Activated CD8-positive, alpha-beta memory T cell treated with anti-CD3 and anti-CD28 coated beads for 36 hours (primary cell): ENCODE measurements around the gene THBS2. TPM values are rescaled to one million over a fixed set of nuclear protein-coding genes. Genes with fewer than 3 reads are reported as not detected.
"Not testable (repeated sequence)": the region's sequence is repeated elsewhere in the genome, so short reads cannot be mapped to it uniquely, and the experiment has no call there.

Source experiments
- CTCF ChIA-PET: fragments of 350-600 bp; sonication (Branson Sonifier 250); formaldehyde crosslinking; loops from one replicate; lab custom pipeline; 2021; ENCODE audit warnings: antibody characterized with exemption; lab: Charles Lee
- POLR2A ChIA-PET: fragments of 350-600 bp; sonication (Branson Sonifier 250); formaldehyde crosslinking; loops from one replicate; lab custom pipeline; 2021; ENCODE audit warnings: antibody characterized with exemption; lab: Charles Lee
- total RNA-seq, 2 experiments: library from RNA; stranded (reverse); gene quantifications; one replicate each; pipeline ENCODE4 v1.2.3, GENCODE V29; 2021

THBS2 gene
- total RNA-seq, result not detected

GRCh38 chr6:169253337-169254238 is at the start of gene THBS2:
Gene THBS2 (minus strand): TSS chr6:169253846. CDS start chr6:169250784, 3,062 bp downstream.
- POLR2A ChIA-PET, result no interaction called here
- CTCF ChIA-PET, result no interaction called here

GRCh38 chr6:169302716-169303115 is 49.1 kb upstream of the THBS2 start:
- CTCF ChIA-PET, result no interaction called here
- POLR2A ChIA-PET, result no interaction called here

GRCh38 chr6:169302255-169302654 is 48.6 kb upstream of the THBS2 start:
- CTCF ChIA-PET, result no interaction called here

GRCh38 chr6:169300916-169301315 is 47.3 kb upstream of the THBS2 start:
- CTCF ChIA-PET, result no interaction called here
- POLR2A ChIA-PET, result no interaction called here

More at GRCh38 chr6:169302255-169302654, 48.6 kb upstream of the THBS2 start:
- POLR2A ChIA-PET, result no interaction called here

DNA sequence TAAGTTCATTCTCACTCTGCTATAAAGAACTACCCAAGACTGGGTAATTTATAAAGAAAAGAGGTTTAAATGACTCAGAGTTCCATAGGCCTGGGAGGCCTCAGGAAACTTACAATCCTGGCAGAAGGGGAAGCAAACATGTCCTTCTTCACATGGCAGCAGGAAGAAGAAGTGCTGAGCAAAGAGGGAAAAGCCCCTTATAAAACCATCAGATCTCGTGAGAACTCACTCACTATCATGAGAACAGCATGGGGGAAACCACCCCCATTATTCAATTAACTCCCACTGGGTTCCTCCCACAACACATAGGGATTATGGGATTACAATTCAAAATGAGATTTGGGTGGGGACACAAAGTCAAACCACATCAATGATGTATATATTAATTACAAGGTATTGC is 45.0 kb upstream of the THBS2 start:
- CTCF ChIA-PET, POLR2A ChIA-PET: not testable (repeated sequence)

GRCh38 chr6:169296622-169297021 is 43.0 kb upstream of the THBS2 start:
- POLR2A ChIA-PET, result no interaction called here
- CTCF ChIA-PET, result no interaction called here

DNA sequence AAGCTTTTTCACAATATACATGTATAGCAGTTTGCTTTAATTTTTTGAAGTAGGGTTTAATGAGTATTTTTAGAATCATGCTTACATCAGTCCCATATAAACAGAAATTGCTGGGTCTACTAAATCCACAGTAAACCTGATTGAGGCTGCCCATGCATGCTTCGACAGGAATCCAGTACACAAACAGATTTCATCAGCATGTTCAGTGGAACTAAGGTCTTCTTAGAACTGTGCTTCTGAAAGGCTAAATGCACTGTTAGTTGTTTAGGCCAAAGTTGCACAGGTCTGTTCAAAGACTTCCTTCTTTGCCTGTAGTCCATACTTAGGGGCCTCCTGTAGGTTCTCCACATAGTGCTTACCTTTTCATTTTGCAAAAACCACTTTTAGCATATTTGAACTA is 42.5 kb upstream of the THBS2 start:
- CTCF ChIA-PET, result no interaction called here

GRCh38 chr6:169293196-169293595 is 39.5 kb upstream of the THBS2 start:
- ChIA-PET POLR2A (no interaction called here), CTCF (no interaction called here)

More for the DNA sequence above, 42.5 kb upstream of the THBS2 start:
- POLR2A ChIA-PET, result no interaction called here

GRCh38 chr6:169292338-169293124 is 38.9 kb upstream of the THBS2 start:
- CTCF ChIA-PET, result no interaction called here

DNA sequence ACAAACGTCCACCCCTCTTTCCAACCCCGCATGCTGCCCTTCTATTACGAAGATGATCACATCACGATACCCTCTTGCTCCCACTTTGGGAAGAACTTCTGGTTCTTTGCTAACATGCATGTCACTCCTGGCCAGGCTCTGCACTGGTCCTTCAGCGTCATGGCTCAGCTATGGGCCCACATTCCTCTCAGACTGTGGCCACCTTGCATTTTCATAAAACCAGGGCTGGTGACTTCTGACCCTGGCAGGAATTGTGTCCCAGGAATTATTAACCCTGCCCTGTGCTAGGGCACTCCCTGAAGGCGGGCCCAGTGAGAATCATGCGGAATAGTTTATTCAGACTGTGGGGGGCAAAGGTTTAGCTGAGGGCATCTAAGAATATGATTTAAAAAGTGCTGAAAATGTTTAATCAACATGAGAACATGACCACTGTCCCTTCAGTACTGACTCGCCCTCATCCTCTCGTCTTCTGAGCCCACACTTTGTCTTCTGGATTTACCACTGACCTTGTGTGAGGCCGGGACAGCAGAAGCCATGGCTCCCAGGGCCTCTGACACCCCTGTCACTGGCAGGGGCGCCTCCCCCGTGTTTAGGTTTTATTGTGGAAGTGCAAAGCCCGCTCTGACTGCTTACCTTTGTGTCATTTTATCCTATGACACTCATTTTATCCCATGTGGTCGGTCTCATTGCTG is 38.1 kb upstream of the THBS2 start:
- CTCF ChIA-PET, result no interaction called here

More at GRCh38 chr6:169292338-169293124, 38.9 kb upstream of the THBS2 start:
- POLR2A ChIA-PET, result no interaction called here

DNA sequence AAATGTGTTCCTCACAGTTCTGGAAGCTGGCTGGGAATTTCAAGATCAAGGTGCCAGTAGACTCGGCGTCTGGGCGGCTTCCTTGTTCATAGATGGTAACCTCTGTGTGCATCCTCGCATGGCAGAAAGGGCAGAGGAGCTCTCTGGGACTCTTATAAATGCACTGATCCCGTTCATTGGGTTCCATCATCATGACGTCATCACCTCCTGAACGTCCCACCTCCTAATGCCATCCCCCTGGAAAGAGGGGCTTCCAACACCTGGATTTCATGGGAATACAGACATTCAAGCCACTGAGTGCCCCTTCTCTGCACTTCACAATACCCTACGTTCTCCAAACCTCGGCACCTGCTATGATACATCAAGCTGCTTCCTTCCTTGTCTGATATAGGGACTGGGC is 37.5 kb upstream of the THBS2 start:
- ChIA-PET CTCF (no interaction called here), POLR2A (no interaction called here)

More for the DNA sequence above, 38.1 kb upstream of the THBS2 start:
- POLR2A ChIA-PET, result no interaction called here

- ChIA-PET CTCF (no interaction called here), POLR2A (no interaction called here)
These were observed 36.1 kb upstream of the THBS2 start for GRCh38 chr6:169289619-169290339.

DNA sequence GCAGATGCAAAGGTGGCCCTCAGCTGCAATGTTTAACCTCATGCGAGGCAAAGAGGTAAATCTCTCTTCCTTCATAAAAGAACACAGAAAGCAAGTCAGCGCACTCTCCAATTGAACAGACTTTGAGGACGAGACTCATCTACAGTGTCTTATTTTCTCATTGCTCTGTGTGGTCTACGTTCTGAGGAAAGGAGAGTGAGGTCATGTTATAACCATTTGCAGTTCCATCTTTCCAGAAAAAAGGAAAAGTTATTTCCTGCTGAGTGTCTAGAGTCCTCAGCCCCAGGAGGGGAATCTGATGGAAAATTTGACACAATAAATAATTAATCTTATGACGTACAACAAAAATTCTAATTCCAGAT is 35.6 kb upstream of the THBS2 start:
- CTCF ChIA-PET, result no interaction called here
- POLR2A ChIA-PET, result no interaction called here

DNA sequence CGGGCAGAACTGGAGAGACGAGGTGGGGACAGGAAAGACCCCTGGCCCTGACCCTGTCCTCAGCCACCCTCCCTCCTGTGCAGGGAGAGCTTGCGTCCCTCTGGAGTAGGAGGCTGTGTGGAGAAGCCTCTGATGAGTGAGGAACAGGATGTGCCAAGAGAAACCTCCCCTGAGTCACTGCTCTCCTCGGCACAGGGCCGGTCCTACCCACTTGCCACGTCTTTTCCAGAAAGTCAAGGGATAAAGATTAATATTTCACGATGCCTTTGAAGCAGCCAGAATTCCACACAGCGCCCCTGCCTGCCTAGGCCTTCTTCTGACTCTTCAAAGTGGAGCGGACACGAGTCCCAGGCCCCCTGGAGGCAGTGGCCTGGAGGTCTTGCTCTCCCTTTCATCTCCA is 34.9 kb upstream of the THBS2 start:
- POLR2A ChIA-PET, result no interaction called here
- CTCF ChIA-PET, result no interaction called here

- ChIA-PET POLR2A (no interaction called here), CTCF (no interaction called here)
These were observed 34.0 kb upstream of the THBS2 start for GRCh38 chr6:169287675-169288074.

GRCh38 chr6:169286961-169287360 is 33.3 kb upstream of the THBS2 start:
- ChIA-PET POLR2A (no interaction called here), CTCF (no interaction called here)

- ChIA-PET POLR2A (no interaction called here), CTCF (no interaction called here)
These were observed 31.5 kb upstream of the THBS2 start for GRCh38 chr6:169285165-169285564.

DNA sequence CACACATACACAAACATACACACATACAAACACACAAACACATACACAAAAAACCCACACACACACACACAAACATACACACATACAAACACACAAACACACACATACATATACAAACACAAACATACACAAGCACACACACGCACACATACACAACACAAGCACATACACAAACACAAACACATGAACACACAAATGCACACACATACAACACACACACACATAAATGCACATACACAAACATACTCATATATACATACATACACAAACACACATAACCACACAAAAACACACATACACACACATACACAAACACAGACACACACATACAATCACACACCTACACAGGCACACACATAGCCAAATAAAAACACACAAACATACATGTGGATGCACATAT is 30.3 kb upstream of the THBS2 start:
- POLR2A ChIA-PET, result no interaction called here
- CTCF ChIA-PET, result no interaction called here

DNA sequence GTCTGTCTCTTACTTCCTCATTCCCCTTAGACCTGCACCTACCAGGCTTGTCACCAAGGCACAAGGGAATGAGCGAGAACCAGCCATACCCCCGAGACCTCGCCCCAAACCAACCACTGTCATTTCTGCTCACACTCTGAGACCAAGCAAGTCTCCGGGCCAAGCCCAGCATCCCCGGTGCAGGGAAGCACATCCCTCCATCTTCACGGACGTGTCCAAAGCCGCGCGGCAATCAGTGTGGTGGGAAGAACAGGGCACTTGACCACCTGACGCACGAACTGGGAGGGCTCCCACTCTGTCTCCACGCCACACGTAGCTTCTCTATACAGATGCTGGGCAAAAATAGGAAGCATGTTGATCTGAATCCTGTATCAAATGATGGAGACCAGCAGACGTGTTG is 28.4 kb upstream of the THBS2 start:
- ChIA-PET POLR2A (no interaction called here), CTCF (no interaction called here)
